ENCODE results near the gene NRTN. TPM values are rescaled to one million over a fixed set of nuclear protein-coding genes. Genes with fewer than 3 reads are reported as not detected.
A peak's percentile ranks its signal among the peaks of the same experiment; 100 is the strongest.

Gene NRTN
- total RNA-seq, 4 donors from 2014 or later: 3.6 to 27.2 (median 14.6) TPM

GRCh38 chr19:5787409-5788182 lies 17.3 kb upstream of the NRTN start:
- ATAC-seq: no peak
- H3K4me3 ChIP-seq: no peak overlapping the region
- H3K4me1 ChIP-seq: peaks cover 0 to 10% (median 6%) of the 10 kb centered on the region in 3 donors
- no peaks in the 10 kb centered on the region for H3K9me3 ChIP-seq
- 60% methylated on average over 1 of the region's 39 CpGs; no CpG with 5 or more reads in 1 of the 2 donors for WGBS, 2 donors (ENCODE audit: low coverage in 1 of 2)
- no peaks in the 10 kb centered on the region for H3K27me3 ChIP-seq
- no peak for TF ChIP-seq EP300 (IDR thresholded peaks at IDR 0.05)
- no peak for TF ChIP-seq POLR2A (IDR thresholded peaks at IDR 0.05)
- TF ChIP-seq POLR2AphosphoS5 (IDR thresholded peaks at IDR 0.05): no peak
- no peak for TF ChIP-seq CTCF (IDR thresholded peaks at IDR 0.05)
- H3K27ac ChIP-seq: no peak overlapping the region
- peaks cover 0 to 75% of the 10 kb centered on the region in 2 donors for H3K36me3 ChIP-seq

GRCh38 chr19:5788422-5788821 lies 16.4 kb upstream of the NRTN start:
- Histone ChIP-seq H3K9me3 (no peaks in the 10 kb centered on the region), H3K4me1 (peaks cover 0 to 10% (median 6%) of the 10 kb centered on the region in 3 donors), H3K4me3 (no peak overlapping the region), H3K36me3 (peaks cover 0 to 67% of the 10 kb centered on the region in 2 donors), H3K27me3 (no peaks in the 10 kb centered on the region), H3K27ac (no peak overlapping the region)
- TF ChIP-seq POLR2A (IDR thresholded peaks at IDR 0.05) (no peak), POLR2AphosphoS5 (IDR thresholded peaks at IDR 0.05) (no peak), CTCF (IDR thresholded peaks at IDR 0.05) (no peak), EP300 (IDR thresholded peaks at IDR 0.05) (no peak)
- no peak for ATAC-seq
- 83 to 97% methylated on average over 1 to 3 of the region's 5 CpGs for WGBS, 2 donors (ENCODE audit: low coverage in 1 of 2)

DNA sequence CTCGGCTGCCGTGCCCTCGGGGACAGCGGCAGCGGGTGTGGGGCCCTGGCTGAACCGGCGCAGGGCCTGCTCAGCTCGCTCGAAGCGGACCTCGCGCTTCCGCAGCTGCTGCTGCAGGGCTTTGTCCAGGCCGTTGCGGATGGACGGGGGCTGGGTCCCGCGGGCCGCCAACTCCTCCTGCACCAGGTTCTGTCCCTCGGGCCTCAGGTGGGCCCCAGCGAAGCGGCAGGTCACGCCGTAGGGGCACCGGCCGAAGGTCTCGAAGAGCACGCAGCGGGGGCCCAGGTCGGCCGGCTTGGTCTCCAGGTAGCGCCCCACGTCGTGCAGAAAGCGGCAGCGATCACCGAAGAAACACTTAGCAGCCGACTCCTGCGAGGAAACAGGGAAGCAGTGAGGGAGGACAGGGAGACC lies 15.5 kb upstream of the NRTN start:
- no peak overlapping the region for H3K4me3 ChIP-seq
- H3K36me3 ChIP-seq: peaks cover 0 to 57% of the 10 kb centered on the region in 2 donors
- H3K27ac ChIP-seq: no peak overlapping the region
- WGBS, 2 donors (ENCODE audit: low coverage in 1 of 2): no CpG with 5 or more reads among the region's 39 CpGs
- H3K9me3 ChIP-seq: no peaks in the 10 kb centered on the region
- no peak for TF ChIP-seq CTCF (IDR thresholded peaks at IDR 0.05)
- no peak for TF ChIP-seq POLR2A (IDR thresholded peaks at IDR 0.05)
- TF ChIP-seq POLR2AphosphoS5 (IDR thresholded peaks at IDR 0.05): no peak
- no peak for TF ChIP-seq EP300 (IDR thresholded peaks at IDR 0.05)
- no peak for ATAC-seq
- H3K27me3 ChIP-seq: no peaks in the 10 kb centered on the region
- peaks cover 0 to 10% (median 6%) of the 10 kb centered on the region in 3 donors for H3K4me1 ChIP-seq

- TF ChIP-seq POLR2A (IDR thresholded peaks at IDR 0.05) (no peak), CTCF (IDR thresholded peaks at IDR 0.05) (no peak), EP300 (IDR thresholded peaks at IDR 0.05) (no peak), POLR2AphosphoS5 (IDR thresholded peaks at IDR 0.05) (no peak)
- Histone ChIP-seq H3K27ac (peak overlapping the region; percentile 2 to 100 (median 96)), H3K4me3 (peak overlapping the region; percentile 77 to 80), H3K9me3 (no peaks in the 10 kb centered on the region), H3K4me1 (peaks cover 0 to 10% (median 6%) of the 10 kb centered on the region in 3 donors), H3K36me3 (peaks cover 0 to 51% of the 10 kb centered on the region in 2 donors), H3K27me3 (no peaks in the 10 kb centered on the region)
- 60 to 76% methylated on average over 4 to 23 of the region's 26 CpGs for WGBS, 2 donors (ENCODE audit: low coverage in 1 of 2)
- no peak for ATAC-seq
These were observed 14.8 kb upstream of the NRTN start for GRCh38 chr19:5789886-5790558.
